ENCODE measurements around the gene ADAMTS6. TPM values are rescaled to one million over a fixed set of nuclear protein-coding genes. Genes with fewer than 3 reads are reported as not detected.

The ADAMTS6 gene
- polyA plus RNA-seq, 3 donors, result 0.03 to 0.67 (median 0.37) TPM

- H3K27ac ChIP-seq (ENCODE audit: low read depth, low read length), result no peak overlapping the region
- WGBS, 3 donors, result 57 to 92% (median 90%) methylated on average over 1 of the region's 1 CpG
These were observed 3.4 kb downstream of the ADAMTS6 start for GRCh38 chr5:65478336-65478735.

GRCh38 chr5:65475895-65476294 lies 5.8 kb downstream of the ADAMTS6 start:
- H3K27ac ChIP-seq (ENCODE audit: low read depth, low read length), result no peak overlapping the region
- 84 to 88% (median 86%) methylated on average over 1 of the region's 1 CpG for WGBS, 3 donors

GRCh38 chr5:65475336-65475735 lies 6.4 kb downstream of the ADAMTS6 start:
- WGBS, 3 donors, result 86 to 93% (median 92%) methylated on average over 4 of the region's 4 CpGs

GRCh38 chr5:65474130-65474711 lies 7.5 kb downstream of the ADAMTS6 start:
- WGBS, 3 donors, result 74 to 80% (median 78%) methylated on average over 3 of the region's 3 CpGs
- H3K27ac ChIP-seq (ENCODE audit: low read depth, low read length), result no peak overlapping the region

More at GRCh38 chr5:65475336-65475735, 6.4 kb downstream of the ADAMTS6 start:
- no peak overlapping the region for H3K27ac ChIP-seq (ENCODE audit: low read depth, low read length)

DNA sequence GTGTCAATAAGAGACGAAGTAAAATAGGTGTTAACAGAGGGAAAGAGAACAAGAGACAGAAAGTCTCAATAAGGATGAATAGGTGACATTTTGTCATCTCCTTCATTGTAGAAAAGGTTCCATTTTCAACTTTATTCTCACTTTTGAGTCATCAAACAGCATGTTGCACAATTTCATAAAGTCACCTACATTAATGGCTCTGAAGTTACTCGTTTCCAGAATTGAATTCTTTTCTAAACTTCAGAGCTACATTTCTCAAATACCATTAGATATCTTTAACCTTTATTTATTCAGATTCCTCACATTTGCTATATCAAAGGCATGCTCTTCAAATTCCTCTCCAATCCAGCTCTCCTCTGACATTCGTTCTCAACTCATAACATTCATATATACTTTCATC lies 13.1 kb downstream of the ADAMTS6 start:
- no peak overlapping the region for H3K27ac ChIP-seq (ENCODE audit: low read depth, low read length)
- WGBS, 3 donors, result 63 to 89% (median 88%) methylated on average over 3 of the region's 3 CpGs

- H3K27ac ChIP-seq (ENCODE audit: low read depth, low read length), result no peak overlapping the region
- 85 to 86% (median 86%) methylated on average over 3 of the region's 3 CpGs for WGBS, 3 donors
These were observed 19.5 kb downstream of the ADAMTS6 start for GRCh38 chr5:65462139-65462705.

DNA sequence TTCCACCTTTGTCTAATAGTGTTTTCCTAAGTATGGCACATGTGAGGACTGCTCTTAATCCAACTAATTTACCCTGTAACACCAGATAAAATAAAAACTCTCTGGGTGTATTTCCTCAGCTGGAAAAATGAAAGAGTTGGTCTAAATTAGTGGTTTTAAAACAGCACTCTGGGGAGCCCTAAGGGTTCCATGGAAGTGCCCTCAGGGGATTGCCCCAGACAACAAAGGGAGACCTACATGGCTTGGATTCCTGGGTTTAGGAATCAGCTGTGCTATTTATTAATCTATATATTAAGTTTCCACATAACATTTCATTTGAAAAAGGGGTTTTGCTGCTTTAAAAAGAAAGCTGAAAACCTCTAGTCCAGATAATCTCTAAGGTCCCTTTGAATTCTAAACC lies 20.2 kb downstream of the ADAMTS6 start:
- H3K27ac ChIP-seq (ENCODE audit: low read depth, low read length), result no peak overlapping the region

DNA sequence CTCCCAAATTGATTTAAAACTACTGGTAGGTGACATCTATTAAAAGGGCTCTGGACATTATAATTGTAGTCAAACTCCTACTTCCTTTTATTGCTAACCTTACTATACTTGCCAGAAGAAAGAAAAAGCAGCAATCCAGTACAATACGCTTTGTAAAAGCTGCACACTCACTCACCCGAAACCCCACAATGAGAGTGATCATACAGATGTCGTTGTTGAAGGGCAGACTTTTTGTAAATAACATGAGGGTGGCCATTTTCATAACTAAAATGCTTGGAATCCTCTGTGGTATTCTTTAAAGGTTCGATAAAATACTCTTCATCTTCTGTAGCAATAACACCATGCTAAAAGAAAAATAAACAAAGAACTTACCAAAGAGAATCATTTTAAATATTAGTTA lies 21.7 kb downstream of the ADAMTS6 start:
- no peak overlapping the region for H3K27ac ChIP-seq (ENCODE audit: low read depth, low read length)
- 75 to 84% (median 84%) methylated on average over 4 of the region's 4 CpGs for WGBS, 3 donors

DNA sequence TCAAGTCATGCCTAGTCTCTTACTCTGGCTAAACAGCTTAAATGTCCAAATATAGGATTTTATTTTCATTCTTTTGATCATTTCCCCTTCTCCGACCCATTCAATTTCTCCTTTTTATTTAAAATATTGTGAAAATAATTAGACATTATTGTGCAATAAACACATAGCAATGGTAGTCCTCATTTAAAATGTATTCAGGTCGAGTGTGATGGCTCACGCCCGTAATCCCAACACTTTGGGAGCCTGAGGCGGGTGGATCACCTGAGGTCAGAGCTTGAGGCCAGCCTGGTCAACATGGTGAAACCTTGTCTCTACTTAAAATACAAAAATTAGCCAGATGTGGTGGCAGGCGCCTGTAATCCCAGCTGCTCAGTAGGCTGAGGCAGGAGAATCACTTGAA lies 26.7 kb downstream of the ADAMTS6 start:
- no peak overlapping the region for H3K27ac ChIP-seq (ENCODE audit: low read depth, low read length)
- WGBS, 3 donors, result 80 to 95% (median 93%) methylated on average over 6 of the region's 6 CpGs

- no peak overlapping the region for H3K27ac ChIP-seq (ENCODE audit: low read depth, low read length)
- 55 to 72% (median 66%) methylated on average over 2 of the region's 2 CpGs for WGBS, 3 donors
These were observed 30.3 kb downstream of the ADAMTS6 start for GRCh38 chr5:65451436-65451835.

DNA sequence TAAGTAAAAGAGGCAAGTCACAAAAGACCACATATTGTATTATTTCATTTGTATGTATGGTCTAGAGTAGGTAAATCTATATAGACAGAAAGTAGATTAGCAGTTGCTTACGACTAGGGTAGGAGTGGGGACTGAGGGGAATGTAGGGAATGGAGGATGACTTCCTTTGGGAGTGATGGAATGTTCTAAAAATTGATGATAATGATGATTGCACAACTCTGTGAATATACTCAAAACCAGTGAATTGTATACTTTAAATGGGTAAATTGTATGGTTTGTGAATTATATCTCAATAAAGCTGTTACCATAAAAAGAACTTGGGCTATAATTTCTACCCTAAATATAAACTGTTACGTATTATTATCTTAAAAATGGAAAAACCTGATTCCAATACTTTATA lies 35.0 kb downstream of the ADAMTS6 start:
- WGBS, 3 donors, result 72 to 85% (median 78%) methylated on average over 2 of the region's 2 CpGs
- no peak overlapping the region for H3K27ac ChIP-seq (ENCODE audit: low read depth, low read length)

GRCh38 chr5:65441800-65442199 lies 39.9 kb downstream of the ADAMTS6 start:
- WGBS, 3 donors, result 80 to 93% (median 92%) methylated on average over 4 of the region's 4 CpGs

DNA sequence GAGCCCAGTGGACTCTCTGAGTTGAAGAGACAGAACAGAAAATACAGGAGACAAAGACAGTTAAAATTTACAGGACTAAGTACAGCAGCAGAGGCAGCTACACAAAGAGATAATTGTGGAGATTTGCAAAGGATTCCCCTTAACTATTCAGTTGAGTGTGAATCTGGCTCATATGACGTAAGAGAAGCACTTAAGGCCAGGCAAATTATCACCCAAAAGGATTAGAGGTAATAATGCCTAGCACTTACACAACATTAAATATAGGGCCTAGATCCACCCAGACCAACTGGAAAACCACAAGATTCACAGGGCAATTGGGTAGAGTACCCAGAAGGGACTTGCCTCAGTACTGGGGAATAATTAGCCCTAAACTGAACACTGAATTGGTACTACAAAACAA lies 41.3 kb downstream of the ADAMTS6 start:
- no peak overlapping the region for H3K27ac ChIP-seq (ENCODE audit: low read depth, low read length)
- WGBS, 3 donors, result 89 to 100% (median 92%) methylated on average over 1 of the region's 1 CpG

More at GRCh38 chr5:65441800-65442199, 39.9 kb downstream of the ADAMTS6 start:
- H3K27ac ChIP-seq (ENCODE audit: low read depth, low read length), result no peak overlapping the region

GRCh38 chr5:65434122-65434521 lies 47.6 kb downstream of the ADAMTS6 start:
- no peak overlapping the region for H3K27ac ChIP-seq (ENCODE audit: low read depth, low read length)
- WGBS, 3 donors, result 75 to 87% (median 84%) methylated on average over 3 of the region's 3 CpGs

DNA sequence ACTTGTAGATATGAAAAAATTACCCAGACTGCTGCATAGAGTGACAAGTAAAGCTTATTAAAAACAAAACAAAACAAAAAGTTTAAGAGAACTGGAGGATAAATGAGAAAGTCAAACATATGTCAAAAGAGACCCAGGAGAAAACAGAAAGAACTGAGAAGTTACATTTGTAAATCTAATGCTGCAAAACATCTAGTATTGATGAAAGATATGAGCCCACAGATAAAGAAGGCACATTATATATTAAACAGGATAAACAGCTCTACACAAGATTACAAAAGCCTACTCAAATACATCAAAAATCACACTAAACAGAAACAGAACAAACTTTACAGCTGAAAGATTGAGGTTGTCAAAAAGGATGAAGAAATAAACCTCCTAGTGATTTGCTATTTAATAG lies 55.1 kb downstream of the ADAMTS6 start:
- no peak overlapping the region for H3K27ac ChIP-seq (ENCODE audit: low read depth, low read length)

DNA sequence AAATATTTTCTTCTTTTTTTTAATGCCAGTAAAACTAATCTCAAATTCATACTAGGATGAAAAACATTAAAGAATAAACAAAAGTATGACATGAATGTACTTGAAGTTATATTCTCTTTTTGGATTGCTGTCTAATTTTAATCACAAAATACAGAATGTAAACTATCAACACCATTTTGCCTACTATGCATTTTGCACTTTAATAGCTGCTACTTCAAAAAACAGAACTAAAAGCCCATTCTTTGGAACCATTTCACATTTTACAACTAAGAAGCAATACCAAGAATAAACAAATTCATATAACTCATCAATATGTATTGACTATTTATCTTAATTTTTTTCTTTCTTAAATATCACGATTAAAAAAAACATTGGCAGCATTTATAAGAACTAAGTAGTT lies 58.1 kb downstream of the ADAMTS6 start:
- H3K27ac ChIP-seq (ENCODE audit: low read depth, low read length), result no peak overlapping the region
- 73 to 91% (median 85%) methylated on average over 1 of the region's 1 CpG for WGBS, 3 donors

GRCh38 chr5:65418661-65419060 lies 63.1 kb downstream of the ADAMTS6 start:
- WGBS, 3 donors, result 88 to 100% (median 95%) methylated on average over 2 of the region's 2 CpGs
- no peak overlapping the region for H3K27ac ChIP-seq (ENCODE audit: low read depth, low read length)

DNA sequence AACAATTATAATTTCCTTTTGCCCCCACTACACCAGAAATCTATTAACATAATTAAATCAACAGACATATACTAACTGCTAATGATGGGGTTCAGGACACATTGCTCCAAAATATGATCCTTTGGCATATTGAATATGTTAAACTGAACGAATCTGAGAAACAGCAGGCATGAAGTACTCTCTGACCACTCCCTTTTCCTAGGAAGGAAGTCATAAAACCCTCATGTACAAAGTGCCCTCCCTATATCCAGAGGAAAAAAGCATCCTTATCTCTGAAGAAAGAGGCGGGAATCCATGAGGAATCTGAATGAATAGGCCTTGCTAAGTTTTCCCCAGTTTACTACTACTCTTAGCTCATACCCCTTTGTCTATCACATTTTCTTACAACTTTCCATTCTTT lies 67.9 kb downstream of the ADAMTS6 start:
- 60 to 77% (median 71%) methylated on average over 2 of the region's 2 CpGs for WGBS, 3 donors
- H3K27ac ChIP-seq (ENCODE audit: low read depth, low read length), result no peak overlapping the region

DNA sequence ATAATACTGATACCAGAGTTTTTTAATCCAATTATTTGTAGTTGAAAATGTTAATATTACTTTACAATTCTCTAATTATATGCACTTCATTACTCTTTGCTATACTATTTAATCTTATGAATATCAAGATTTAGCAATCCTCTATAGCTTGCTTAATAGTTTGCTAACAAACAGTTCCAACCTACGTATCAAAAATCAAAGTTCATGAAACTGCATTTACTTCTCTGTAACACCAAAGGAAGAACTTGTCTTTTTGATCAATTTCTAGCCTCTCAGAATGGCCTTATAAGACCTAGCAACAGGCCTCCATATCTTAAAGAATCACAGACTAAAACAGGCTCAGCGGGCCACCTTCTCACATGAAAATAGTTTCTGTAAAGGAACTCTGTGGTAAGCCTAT lies 68.9 kb downstream of the ADAMTS6 start:
- WGBS, 3 donors, result 67 to 93% (median 92%) methylated on average over 2 of the region's 2 CpGs
- no peak overlapping the region for H3K27ac ChIP-seq (ENCODE audit: low read depth, low read length)

DNA sequence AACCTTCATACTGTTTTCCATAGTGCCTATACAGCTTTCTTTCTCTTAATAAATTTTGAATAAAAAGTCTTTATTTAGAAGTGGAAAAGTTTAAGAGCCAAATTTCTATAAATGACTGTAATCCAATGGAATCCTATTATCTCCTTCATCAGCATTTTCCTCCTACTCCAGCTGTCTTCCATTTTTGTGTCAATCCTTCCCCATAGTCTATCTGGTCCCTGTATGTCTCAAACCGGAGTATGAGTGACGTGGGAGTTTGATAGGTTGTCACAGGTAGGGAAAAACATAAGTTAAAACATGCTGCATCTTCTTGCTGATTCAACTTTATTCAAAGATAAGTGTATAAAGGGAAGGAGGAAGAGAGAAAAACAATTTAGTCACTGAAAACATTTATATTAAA lies 70.4 kb downstream of the ADAMTS6 start:
- H3K27ac ChIP-seq (ENCODE audit: low read depth, low read length), result no peak overlapping the region
- 88 to 97% (median 88%) methylated on average over 2 of the region's 2 CpGs for WGBS, 3 donors

Data from adipose tissue (tissue), 3 donors.